GM23338 (cell line): ENCODE results near the gene GALNT13.

Experiments used
- EZH2 ChIP-seq: fragments of 200-600 bp; sonication (generic); IDR thresholded peaks from one replicate; pipeline ENCODE4 v1.8.0; 2017; ENCODE audit warnings: antibody characterized with exemption, mild to moderate bottlenecking, low read depth; ENCODE audit not compliant: unreplicated experiment
- EZH2phosphoT487 ChIP-seq: fragments of 200-600 bp; sonication (generic); IDR thresholded peaks from one replicate; pipeline ENCODE4 v1.8.1; 2018; ENCODE audit warnings: antibody characterized with exemption; ENCODE audit not compliant: unreplicated experiment
- POLR2AphosphoS5 ChIP-seq: IDR thresholded peaks from 2 replicates; pipeline ENCODE4 v1.6.1; 2016; ENCODE audit warnings: antibody characterized with exemption, low read depth
- REST ChIP-seq: IDR thresholded peaks from one replicate; pipeline ENCODE4 v1.6.1; 2018; ENCODE audit warnings: antibody characterized with exemption; ENCODE audit not compliant: unreplicated experiment
- ZNF114 ChIP-seq: fragments of 250-450 bp; sonication (Bioruptor Pico); IDR thresholded peaks from 2 replicates; pipeline ENCODE4 v1.5.0; 2020; ENCODE audit warnings: mild to moderate bottlenecking, moderate library complexity
- ZNF331 ChIP-seq: fragments of 250-450 bp; sonication (Bioruptor Pico); IDR thresholded peaks from 2 replicates; pipeline ENCODE4 v1.5.0; 2020; ENCODE audit warnings: low read depth, mild to moderate bottlenecking, moderate library complexity
- TF ChIP-seq, protein P1 (sequence below), 2 experiments: fragments of 200-600 bp in 1 of 2; sonication (generic) in 1 of 2; conservative IDR thresholded peaks; 2 replicates each; pipeline versions ENCODE4 v1.5.1 to v1.6.1; 2016 to 2017; ENCODE audit warnings: antibody characterized with exemption in 2 of 2, low read depth in 2 of 2, mild to moderate bottlenecking in 2 of 2, moderate library complexity in 1 of 2
- TF ChIP-seq, protein P2 (sequence below): IDR thresholded peaks from 2 replicates; pipeline ENCODE4 v1.6.1; 2016; ENCODE audit warnings: antibody characterized with exemption

- TF ChIP-seq, protein P1, sequence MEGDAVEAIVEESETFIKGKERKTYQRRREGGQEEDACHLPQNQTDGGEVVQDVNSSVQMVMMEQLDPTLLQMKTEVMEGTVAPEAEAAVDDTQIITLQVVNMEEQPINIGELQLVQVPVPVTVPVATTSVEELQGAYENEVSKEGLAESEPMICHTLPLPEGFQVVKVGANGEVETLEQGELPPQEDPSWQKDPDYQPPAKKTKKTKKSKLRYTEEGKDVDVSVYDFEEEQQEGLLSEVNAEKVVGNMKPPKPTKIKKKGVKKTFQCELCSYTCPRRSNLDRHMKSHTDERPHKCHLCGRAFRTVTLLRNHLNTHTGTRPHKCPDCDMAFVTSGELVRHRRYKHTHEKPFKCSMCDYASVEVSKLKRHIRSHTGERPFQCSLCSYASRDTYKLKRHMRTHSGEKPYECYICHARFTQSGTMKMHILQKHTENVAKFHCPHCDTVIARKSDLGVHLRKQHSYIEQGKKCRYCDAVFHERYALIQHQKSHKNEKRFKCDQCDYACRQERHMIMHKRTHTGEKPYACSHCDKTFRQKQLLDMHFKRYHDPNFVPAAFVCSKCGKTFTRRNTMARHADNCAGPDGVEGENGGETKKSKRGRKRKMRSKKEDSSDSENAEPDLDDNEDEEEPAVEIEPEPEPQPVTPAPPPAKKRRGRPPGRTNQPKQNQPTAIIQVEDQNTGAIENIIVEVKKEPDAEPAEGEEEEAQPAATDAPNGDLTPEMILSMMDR (conservative IDR thresholded peaks at IDR 0.05; ENCODE audit: low read depth in 2 of 2) = no peak
- TF ChIP-seq POLR2AphosphoS5 (no peak), EZH2 (no peak), EZH2phosphoT487 (no peak), REST (no peak), ZNF114 (CRISPR knock-in tag) (no peak), ZNF331 (CRISPR knock-in tag) (no peak)
- TF ChIP-seq, protein P2, sequence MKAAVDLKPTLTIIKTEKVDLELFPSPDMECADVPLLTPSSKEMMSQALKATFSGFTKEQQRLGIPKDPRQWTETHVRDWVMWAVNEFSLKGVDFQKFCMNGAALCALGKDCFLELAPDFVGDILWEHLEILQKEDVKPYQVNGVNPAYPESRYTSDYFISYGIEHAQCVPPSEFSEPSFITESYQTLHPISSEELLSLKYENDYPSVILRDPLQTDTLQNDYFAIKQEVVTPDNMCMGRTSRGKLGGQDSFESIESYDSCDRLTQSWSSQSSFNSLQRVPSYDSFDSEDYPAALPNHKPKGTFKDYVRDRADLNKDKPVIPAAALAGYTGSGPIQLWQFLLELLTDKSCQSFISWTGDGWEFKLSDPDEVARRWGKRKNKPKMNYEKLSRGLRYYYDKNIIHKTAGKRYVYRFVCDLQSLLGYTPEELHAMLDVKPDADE = no peak
Measured at GRCh38 chr2:154394600-154394999, 522.9 kb downstream of the GALNT13 start.
